Stimulated activated CD8-positive, alpha-beta memory T cell treated with anti-CD3 and anti-CD28 coated beads, Interleukin-7, amount 100 ng/mL, for 48 hours (primary cell): ENCODE results near the gene PDZRN4.
"Not testable (repeated sequence)": the region's sequence is repeated elsewhere in the genome, so short reads cannot be mapped to it uniquely, and the experiment has no call there.

Source experiments
- DNase-seq, 2 donors: peaks; one replicate each; pipeline ENCODE4 v3.0.0-alpha.2; 2020; ENCODE audit warnings: low read depth in 1 of 2; ENCODE audit errors: extremely low read depth in 1 of 2

Gene PDZRN4

GRCh38 chr12:41280341-41281095 is 92.4 kb downstream of the PDZRN4 start:
- DNase-seq: not testable (repeated sequence)

- DNase-seq: not testable (repeated sequence)
These were observed 97.3 kb downstream of the PDZRN4 start for GRCh38 chr12:41285470-41285869.

- no peak for DNase-seq
These were observed 98.3 kb downstream of the PDZRN4 start for GRCh38 chr12:41286426-41286825.

- no peak for DNase-seq
These were observed 99.5 kb downstream of the PDZRN4 start for GRCh38 chr12:41287500-41288141.

- no peak for DNase-seq
These were observed 100.2 kb downstream of the PDZRN4 start for GRCh38 chr12:41288142-41288811.

- DNase-seq: no peak
These were observed 101.4 kb downstream of the PDZRN4 start for GRCh38 chr12:41289501-41289900.

GRCh38 chr12:41293011-41293410 is 104.9 kb downstream of the PDZRN4 start:
- no peak for DNase-seq

GRCh38 chr12:41293461-41293860 is 105.3 kb downstream of the PDZRN4 start:
- DNase-seq: no peak

- no peak for DNase-seq
These were observed 114.9 kb downstream of the PDZRN4 start for GRCh38 chr12:41302979-41303403.

- no peak for DNase-seq
These were observed 116.4 kb downstream of the PDZRN4 start for GRCh38 chr12:41304526-41304925.

GRCh38 chr12:41310367-41310766 is 122.2 kb downstream of the PDZRN4 start:
- no peak for DNase-seq

GRCh38 chr12:41311883-41312282 is 123.8 kb downstream of the PDZRN4 start:
- no peak for DNase-seq

- not testable (repeated sequence) for DNase-seq
These were observed 124.3 kb downstream of the PDZRN4 start for GRCh38 chr12:41312451-41312850.

GRCh38 chr12:41325336-41325735 is 137.2 kb downstream of the PDZRN4 start:
- DNase-seq: no peak

- DNase-seq: no peak
These were observed 139.2 kb downstream of the PDZRN4 start for GRCh38 chr12:41327096-41327895.

GRCh38 chr12:41333974-41334373 is 145.9 kb downstream of the PDZRN4 start:
- no peak for DNase-seq

- DNase-seq: no peak
These were observed 146.3 kb downstream of the PDZRN4 start for GRCh38 chr12:41334390-41334789.

- no peak for DNase-seq
These were observed 148.0 kb downstream of the PDZRN4 start for GRCh38 chr12:41336041-41336549.

- DNase-seq: no peak
These were observed 151.7 kb downstream of the PDZRN4 start for GRCh38 chr12:41339784-41340183.

GRCh38 chr12:41344776-41345470 is 156.8 kb downstream of the PDZRN4 start:
- DNase-seq: no peak
